ENCODE results near the gene SP2.

SP2 gene

GRCh38 chr17:47975823-47976205 is 79.8 kb downstream of the SP2 start:
- DNase-seq (ENCODE audit: low read depth), result no peak

- peak; percentile 20 for DNase-seq (ENCODE audit: low read depth)
Measured at GRCh38 chr17:47978324-47978723, 82.3 kb downstream of the SP2 start.

All from activated T-cell treated with anti-CD3 and anti-CD28 coated beads for 1 hour (primary cell).